Activated CD8-positive, alpha-beta T cell treated with anti-CD3 and anti-CD28 coated beads for 36 hours (primary cell): ENCODE data around the gene STX19. TPM values are rescaled to one million over a fixed set of nuclear protein-coding genes. Genes with fewer than 3 reads are reported as not detected.

Experiments
- ATAC-seq: fragments of 200-7000 bp; cut with Tn5 transposase; one replicate; pipeline ENCODE4 v1.10.0; 2021; ENCODE audit warnings: mild to moderate bottlenecking, moderate library complexity
- CTCF ChIA-PET: fragments of 350-600 bp; sonication (Branson Sonifier 250); formaldehyde crosslinking; loops from one replicate; lab custom pipeline; 2021; ENCODE audit warnings: antibody characterized with exemption; lab: Charles Lee
- POLR2A ChIA-PET: fragments of 350-600 bp; sonication (Branson Sonifier 250); formaldehyde crosslinking; loops from one replicate; lab custom pipeline; 2021; ENCODE audit warnings: antibody characterized with exemption; lab: Charles Lee
- DNase-seq: peaks from one replicate; pipeline ENCODE4 v3.0.0-alpha.2; 2020
- H3K27ac Mint-ChIP-seq: one replicate; pipeline ENCODE4 v1.8.0; 2021; ENCODE audit warnings: mild to moderate bottlenecking, mixed read lengths
- H3K27me3 Mint-ChIP-seq: one replicate; pipeline ENCODE4 v1.8.0; 2021; ENCODE audit warnings: mixed read lengths
- H3K36me3 Mint-ChIP-seq: one replicate; pipeline ENCODE4 v1.8.0; 2021; ENCODE audit warnings: low read depth, mixed read lengths
- H3K4me1 Mint-ChIP-seq: one replicate; pipeline ENCODE4 v1.8.0; 2021; ENCODE audit warnings: low read depth, mixed read lengths
- H3K4me3 Mint-ChIP-seq: one replicate; pipeline ENCODE4 v1.8.0; 2021; ENCODE audit warnings: mild to moderate bottlenecking, moderate library complexity, mixed read lengths
- H3K9me3 Mint-ChIP-seq: one replicate; pipeline ENCODE4 v1.8.0; 2021; ENCODE audit warnings: mixed read lengths
- CTCF ChIP-seq: fragments of 200-600 bp; IDR thresholded peaks from one replicate; pipeline ENCODE4 v1.8.0; 2022; ENCODE audit warnings: antibody characterized with exemption, mild to moderate bottlenecking
- intact Hi-C: fragments of 100-400 bp; cut with micrococcal nuclease; formaldehyde crosslinking; loops from one replicate; pipeline ENCODE4 v1.10.0; 2022
- total RNA-seq, 2 experiments: library from RNA; stranded (reverse); gene quantifications; one replicate each; pipeline ENCODE4 v1.2.3, GENCODE V29; 2021

The STX19 gene
- total RNA-seq, 2 experiments from 2014 or later: not detected

GRCh38 chr3:94004301-94004910, 24.0 kb downstream of the STX19 start:
- Mint-ChIP-seq H3K4me3 (peak overlapping the region; percentile 44), H3K27ac (no peak overlapping the region), H3K27me3 (no peaks in the 10 kb centered on the region), H3K9me3 (no peaks in the 10 kb centered on the region), H3K4me1 (peaks cover 2% of the 10 kb centered on the region), H3K36me3 (peaks cover 6% of the 10 kb centered on the region)
- DNase-seq (no peak), ATAC-seq (peak; percentile 83)
- TF ChIP-seq CTCF: peak; percentile 86
- intact Hi-C loops: loop anchor here (1.0 kb wide), 1 partner anchor 65 kb away; no protein-coding TSS in a partner anchor
- POLR2A ChIA-PET: interaction anchor here (0.7 to 1.0 kb wide), 2 partner anchors 11 to 14 kb away, joined by 3 to 4 read pairs; no protein-coding TSS in a partner anchor
- CTCF ChIA-PET: interaction anchor here (0.6 to 9.2 kb wide), 10 partner anchors 9 to 242 kb away, joined by 3 to 99 read pairs (median 4); partner anchors contain the start of genes DHFR2 and NSUN3

GRCh38 chr3:94001827-94002495, 26.4 kb downstream of the STX19 start:
- intact Hi-C loops: no loop called here
- no peak for TF ChIP-seq CTCF
- ATAC-seq: no peak
- ChIA-PET CTCF (interaction anchor here (0.8 to 9.2 kb wide), 3 partner anchors 9 to 232 kb away, joined by 3 to 99 read pairs (median 3); partner anchors contain the start of genes DHFR2 and NSUN3), POLR2A (no interaction called here)
- DNase-seq: no peak
- no peaks in the 10 kb centered on the region for H3K4me1 Mint-ChIP-seq
- no peaks in the 10 kb centered on the region for H3K9me3 Mint-ChIP-seq
- no peak overlapping the region for H3K27ac Mint-ChIP-seq
- H3K4me3 Mint-ChIP-seq: no peak overlapping the region
- no peaks in the 10 kb centered on the region for H3K27me3 Mint-ChIP-seq
- peaks cover 8% of the 10 kb centered on the region for H3K36me3 Mint-ChIP-seq

- Mint-ChIP-seq H3K4me3 (no peak overlapping the region), H3K36me3 (peaks cover 9% of the 10 kb centered on the region), H3K4me1 (no peaks in the 10 kb centered on the region), H3K27ac (no peak overlapping the region), H3K27me3 (no peaks in the 10 kb centered on the region), H3K9me3 (no peaks in the 10 kb centered on the region)
- ATAC-seq: no peak
- POLR2A ChIA-PET: no interaction called here
- CTCF ChIA-PET: interaction anchor here (0.9 to 9.2 kb wide), 2 partner anchors 66 to 233 kb away, joined by 3 to 99 read pairs; partner anchors contain the start of genes DHFR2 and NSUN3
- DNase-seq: no peak
- TF ChIP-seq CTCF: no peak
- intact Hi-C loops: no loop called here
These were observed 27.2 kb downstream of the STX19 start for GRCh38 chr3:94001191-94001590.

GRCh38 chr3:93994056-93994455, 34.3 kb downstream of the STX19 start:
- intact Hi-C loops: no loop called here
- ChIA-PET POLR2A (interaction anchor here (1.5 kb wide), 1 partner anchor 69 kb away, joined by 7 read pairs; the partner anchor contains the start of genes DHFR2 and NSUN3), CTCF (interaction anchor here (1.2 to 2.3 kb wide), 2 partner anchors 10 to 75 kb away, joined by 6 to 9 read pairs; no protein-coding TSS in a partner anchor)
- DNase-seq (no peak), ATAC-seq (no peak)
- Mint-ChIP-seq H3K4me3 (no peak overlapping the region), H3K9me3 (no peaks in the 10 kb centered on the region), H3K27ac (no peak overlapping the region), H3K4me1 (peaks cover 2% of the 10 kb centered on the region), H3K36me3 (peaks cover 9% of the 10 kb centered on the region), H3K27me3 (no peaks in the 10 kb centered on the region)
- no peak for TF ChIP-seq CTCF
